Activated naive CD8-positive, alpha-beta T cell treated with anti-CD3 and anti-CD28 coated beads for 36 hours (primary cell): ENCODE data around the gene RBMS3. TPM values are rescaled to one million over a fixed set of nuclear protein-coding genes. Genes with fewer than 3 reads are reported as not detected.

ENCODE experiments used
- DNase-seq: peaks from one replicate; pipeline ENCODE4 v3.0.0; 2021
- H3K27ac Mint-ChIP-seq: one replicate; pipeline ENCODE4 v1.8.0; 2022; ENCODE audit warnings: mild to moderate bottlenecking, moderate library complexity, mixed read lengths
- H3K27me3 Mint-ChIP-seq: one replicate; pipeline ENCODE4 v1.8.0; 2022; ENCODE audit warnings: mild to moderate bottlenecking, mixed read lengths
- H3K36me3 Mint-ChIP-seq: one replicate; pipeline ENCODE4 v1.8.0; 2021; ENCODE audit warnings: mild to moderate bottlenecking, mixed read lengths
- H3K4me1 Mint-ChIP-seq: one replicate; pipeline ENCODE4 v1.8.0; 2021; ENCODE audit warnings: mixed read lengths
- H3K4me3 Mint-ChIP-seq: one replicate; pipeline ENCODE4 v1.8.0; 2022; ENCODE audit warnings: mild to moderate bottlenecking, moderate library complexity, mixed read lengths
- H3K9me3 Mint-ChIP-seq: one replicate; pipeline ENCODE4 v1.8.0; 2022; ENCODE audit warnings: mixed read lengths
- total RNA-seq, 2 experiments: library from RNA; stranded (reverse); gene quantifications; one replicate each; pipeline ENCODE4 v1.2.3, GENCODE V29; 2021

RBMS3 gene
- total RNA-seq, 2 experiments from 2014 or later, result 1.6 TPM

GRCh38 chr3:29265509-29266072 lies 15.3 kb upstream of the RBMS3 start:
- no peaks in the 10 kb centered on the region for H3K9me3 Mint-ChIP-seq
- H3K27me3 Mint-ChIP-seq, result no peaks in the 10 kb centered on the region
- DNase-seq, result no peak
- no peaks in the 10 kb centered on the region for H3K4me1 Mint-ChIP-seq
- no peaks in the 10 kb centered on the region for H3K36me3 Mint-ChIP-seq
- H3K4me3 Mint-ChIP-seq, result no peak overlapping the region
- H3K27ac Mint-ChIP-seq, result no peak overlapping the region

- Mint-ChIP-seq H3K4me3 (no peak overlapping the region), H3K4me1 (peaks cover 1% of the 10 kb centered on the region), H3K36me3 (no peaks in the 10 kb centered on the region), H3K9me3 (no peaks in the 10 kb centered on the region), H3K27ac (no peak overlapping the region), H3K27me3 (no peaks in the 10 kb centered on the region)
- no peak for DNase-seq
These were observed 13.6 kb upstream of the RBMS3 start for GRCh38 chr3:29267226-29267625.

- Mint-ChIP-seq H3K4me3 (no peak overlapping the region), H3K4me1 (peaks cover 1% of the 10 kb centered on the region), H3K27me3 (no peaks in the 10 kb centered on the region), H3K36me3 (no peaks in the 10 kb centered on the region), H3K9me3 (no peaks in the 10 kb centered on the region), H3K27ac (no peak overlapping the region)
- DNase-seq, result no peak
These were observed 12.2 kb upstream of the RBMS3 start for GRCh38 chr3:29268651-29269050.

GRCh38 chr3:29270752-29271151 lies 10.1 kb upstream of the RBMS3 start:
- H3K4me1 Mint-ChIP-seq, result peaks cover 11% of the 10 kb centered on the region
- no peak overlapping the region for H3K27ac Mint-ChIP-seq
- no peak for DNase-seq
- H3K9me3 Mint-ChIP-seq, result no peaks in the 10 kb centered on the region
- no peaks in the 10 kb centered on the region for H3K27me3 Mint-ChIP-seq
- no peak overlapping the region for H3K4me3 Mint-ChIP-seq
- H3K36me3 Mint-ChIP-seq, result no peaks in the 10 kb centered on the region

GRCh38 chr3:29271475-29271874 lies 9.4 kb upstream of the RBMS3 start:
- peaks cover 11% of the 10 kb centered on the region for H3K4me1 Mint-ChIP-seq
- no peaks in the 10 kb centered on the region for H3K27me3 Mint-ChIP-seq
- DNase-seq, result no peak
- H3K4me3 Mint-ChIP-seq, result no peak overlapping the region
- no peaks in the 10 kb centered on the region for H3K36me3 Mint-ChIP-seq
- H3K9me3 Mint-ChIP-seq, result no peaks in the 10 kb centered on the region
- no peak overlapping the region for H3K27ac Mint-ChIP-seq

- H3K27ac Mint-ChIP-seq, result peak overlapping the region; percentile 76
- no peaks in the 10 kb centered on the region for H3K36me3 Mint-ChIP-seq
- peaks cover 11% of the 10 kb centered on the region for H3K4me1 Mint-ChIP-seq
- DNase-seq, result no peak
- H3K27me3 Mint-ChIP-seq, result no peaks in the 10 kb centered on the region
- H3K9me3 Mint-ChIP-seq, result no peaks in the 10 kb centered on the region
- H3K4me3 Mint-ChIP-seq, result no peak overlapping the region
These were observed 6.2 kb upstream of the RBMS3 start for GRCh38 chr3:29274667-29275066.

- Mint-ChIP-seq H3K27ac (no peak overlapping the region), H3K4me3 (no peak overlapping the region), H3K9me3 (no peaks in the 10 kb centered on the region), H3K27me3 (no peaks in the 10 kb centered on the region), H3K36me3 (no peaks in the 10 kb centered on the region), H3K4me1 (peaks cover 11% of the 10 kb centered on the region)
- DNase-seq, result no peak
These were observed 5.6 kb upstream of the RBMS3 start for GRCh38 chr3:29275309-29275708.

GRCh38 chr3:29277249-29277648 lies 3.6 kb upstream of the RBMS3 start:
- no peak overlapping the region for H3K4me3 Mint-ChIP-seq
- H3K27ac Mint-ChIP-seq, result no peak overlapping the region
- H3K4me1 Mint-ChIP-seq, result peaks cover 26% of the 10 kb centered on the region
- H3K36me3 Mint-ChIP-seq, result no peaks in the 10 kb centered on the region
- H3K9me3 Mint-ChIP-seq, result no peaks in the 10 kb centered on the region
- H3K27me3 Mint-ChIP-seq, result peaks cover 8% of the 10 kb centered on the region
- DNase-seq, result no peak

- no peaks in the 10 kb centered on the region for H3K36me3 Mint-ChIP-seq
- H3K9me3 Mint-ChIP-seq, result no peaks in the 10 kb centered on the region
- peaks cover 40% of the 10 kb centered on the region for H3K4me1 Mint-ChIP-seq
- peaks cover 24% of the 10 kb centered on the region for H3K27me3 Mint-ChIP-seq
- H3K27ac Mint-ChIP-seq, result no peak overlapping the region
- DNase-seq, result no peak
- H3K4me3 Mint-ChIP-seq, result no peak overlapping the region
These were observed 1.6 kb upstream of the RBMS3 start for GRCh38 chr3:29279286-29279685.

GRCh38 chr3:29279806-29280205 lies 1.1 kb upstream of the RBMS3 start:
- H3K4me1 Mint-ChIP-seq, result peaks cover 35% of the 10 kb centered on the region
- no peak for DNase-seq
- peaks cover 24% of the 10 kb centered on the region for H3K27me3 Mint-ChIP-seq
- H3K36me3 Mint-ChIP-seq, result no peaks in the 10 kb centered on the region
- H3K4me3 Mint-ChIP-seq, result no peak overlapping the region
- no peaks in the 10 kb centered on the region for H3K9me3 Mint-ChIP-seq
- H3K27ac Mint-ChIP-seq, result no peak overlapping the region

- H3K27me3 Mint-ChIP-seq, result peaks cover 29% of the 10 kb centered on the region
- peak overlapping the region; percentile 38 for H3K27ac Mint-ChIP-seq
- DNase-seq, result no peak
- no peaks in the 10 kb centered on the region for H3K36me3 Mint-ChIP-seq
- H3K9me3 Mint-ChIP-seq, result no peaks in the 10 kb centered on the region
- peak overlapping the region; percentile 83 for H3K4me3 Mint-ChIP-seq
- H3K4me1 Mint-ChIP-seq, result peaks cover 37% of the 10 kb centered on the region
These were observed 148 bp downstream of the RBMS3 start for GRCh38 chr3:29281094-29281343.

GRCh38 chr3:29281344-29282241 lies 722 bp downstream of the RBMS3 start:
- H3K36me3 Mint-ChIP-seq, result no peaks in the 10 kb centered on the region
- H3K9me3 Mint-ChIP-seq, result no peaks in the 10 kb centered on the region
- no peak for DNase-seq
- H3K27me3 Mint-ChIP-seq, result peaks cover 34% of the 10 kb centered on the region
- H3K4me1 Mint-ChIP-seq, result peaks cover 41% of the 10 kb centered on the region
- H3K27ac Mint-ChIP-seq, result peak overlapping the region; percentile 38
- H3K4me3 Mint-ChIP-seq, result peak overlapping the region; percentile 83

- no peaks in the 10 kb centered on the region for H3K36me3 Mint-ChIP-seq
- DNase-seq, result no peak
These were observed 1.8 kb downstream of the RBMS3 start for GRCh38 chr3:29282427-29283230.

GRCh38 chr3:29283231-29284119 lies 2.6 kb downstream of the RBMS3 start:
- H3K36me3 Mint-ChIP-seq, result no peaks in the 10 kb centered on the region
- H3K4me1 Mint-ChIP-seq, result peaks cover 41% of the 10 kb centered on the region
- H3K9me3 Mint-ChIP-seq, result no peaks in the 10 kb centered on the region
- no peak overlapping the region for H3K27ac Mint-ChIP-seq
- no peak for DNase-seq
- peak overlapping the region; percentile 83 for H3K4me3 Mint-ChIP-seq
- peaks cover 37% of the 10 kb centered on the region for H3K27me3 Mint-ChIP-seq

More at GRCh38 chr3:29282427-29283230, 1.8 kb downstream of the RBMS3 start:
- H3K4me1 Mint-ChIP-seq, result peaks cover 41% of the 10 kb centered on the region
- peak overlapping the region; percentile 34 for H3K27ac Mint-ChIP-seq
- H3K9me3 Mint-ChIP-seq, result no peaks in the 10 kb centered on the region
- peaks cover 34% of the 10 kb centered on the region for H3K27me3 Mint-ChIP-seq
- peak overlapping the region; percentile 83 for H3K4me3 Mint-ChIP-seq
